IMR-90 (cell line): ENCODE results near the gene HADHA. TPM values are rescaled to one million over a fixed set of nuclear protein-coding genes. Genes with fewer than 3 reads are reported as not detected.

ENCODE experiments used
- ATAC-seq: fragments of 200-7000 bp; cut with Tn5 transposase; 2 replicates; pipeline ENCODE4 v1.9.1; 2020; ENCODE audit warnings: low read depth, mild to moderate bottlenecking, moderate library complexity
- BruUV-seq: library from RNA; stranded (reverse); fragments of 400-500 nt; replicated peaks from 2 replicates; lab custom pipeline; 2021; lab: Mats Ljungman, UMichigan
- CTCF ChIA-PET: fragments of 300-600 bp; formaldehyde crosslinking; extraction: SDS; loops from one replicate; lab custom pipeline; 2021; ENCODE audit warnings: antibody characterized with exemption; lab: Yijun Ruan, JAX
- POLR2A ChIA-PET: fragments of 300-600 bp; sonication (Branson Sonifier 250); formaldehyde crosslinking; loops from one replicate; lab custom pipeline; 2022; ENCODE audit warnings: antibody characterized with exemption; ENCODE audit not compliant: unreplicated experiment; lab: Charles Lee
- DNase-seq: peaks from one replicate; pipeline ENCODE4 v3.0.0; 2013
- H2AFZ ChIP-seq: replicated peaks from 2 replicates; pipeline ENCODE3; 2013; ENCODE audit warnings: low read length, mild to moderate bottlenecking; ENCODE audit not compliant: poor library complexity
- H2AK5ac ChIP-seq: 2 replicates; pipeline ENCODE4 v1.6.1; 2013; ENCODE audit warnings: low read depth, low read length, inconsistent platforms
- H2AK9ac ChIP-seq: replicated peaks from 2 replicates; pipeline ENCODE3; 2013; ENCODE audit warnings: mild to moderate bottlenecking, low read depth, low read length, moderate library complexity; ENCODE audit not compliant: poor library complexity
- H2BK120ac ChIP-seq: 2 replicates; pipeline ENCODE4 v1.6.1; 2013; ENCODE audit warnings: low read depth, low read length, inconsistent platforms
- H2BK15ac ChIP-seq: 3 replicates; pipeline ENCODE4 v1.6.1; 2013; ENCODE audit warnings: low read depth, low read length, inconsistent platforms
- H2BK20ac ChIP-seq: 2 replicates; pipeline ENCODE4 v1.6.1; 2013; ENCODE audit warnings: low read depth, mild to moderate bottlenecking, inconsistent platforms, low read length, moderate library complexity
- H2BK5ac ChIP-seq: 2 replicates; pipeline ENCODE4 v1.6.1; 2013; ENCODE audit warnings: mild to moderate bottlenecking, low read depth, low read length, inconsistent platforms; ENCODE audit not compliant: poor library complexity, severe bottlenecking
- H3K14ac ChIP-seq: replicated peaks from 2 replicates; pipeline ENCODE4 v1.6.1; 2013; ENCODE audit warnings: low read depth, low read length, inconsistent platforms
- H3K18ac ChIP-seq: 2 replicates; pipeline ENCODE4 v1.6.1; 2013; ENCODE audit warnings: low read depth, low read length, control low read depth
- H3K23ac ChIP-seq: 2 replicates; pipeline ENCODE4 v1.6.1; 2013; ENCODE audit warnings: low read depth, low read length, inconsistent platforms
- H3K27ac ChIP-seq: 2 replicates; pipeline ENCODE4 v1.5.1; 2013; ENCODE audit warnings: mild to moderate bottlenecking, control low read depth, low read length; ENCODE audit not compliant: insufficient read depth
- H3K27me3 ChIP-seq: 2 replicates; pipeline ENCODE4 v1.6.1; 2013; ENCODE audit warnings: low read length; ENCODE audit not compliant: control insufficient read depth, insufficient read depth
- H3K36me3 ChIP-seq: 2 replicates; pipeline ENCODE4 v1.6.1; 2013; ENCODE audit warnings: low read length, mixed read lengths; ENCODE audit not compliant: control insufficient read depth, insufficient read depth
- H3K4ac ChIP-seq: 2 replicates; pipeline ENCODE4 v1.6.1; 2013; ENCODE audit warnings: low read depth, low read length, inconsistent platforms
- H3K4me1 ChIP-seq: 2 replicates; pipeline ENCODE4 v1.6.1; 2013; ENCODE audit warnings: low read length, mixed read lengths; ENCODE audit not compliant: control insufficient read depth, insufficient read depth
- H3K4me2 ChIP-seq: 2 replicates; pipeline ENCODE4 v1.6.1; 2013; ENCODE audit warnings: low read depth, mild to moderate bottlenecking, control low read depth, low read length, moderate library complexity
- H3K4me3 ChIP-seq: 2 replicates; pipeline ENCODE4 v1.5.1; 2013; ENCODE audit warnings: low read depth, mild to moderate bottlenecking, control low read depth, low read length, moderate library complexity; ENCODE audit not compliant: insufficient read depth
- H3K56ac ChIP-seq: 2 replicates; pipeline ENCODE4 v1.6.1; 2013; ENCODE audit warnings: low read length, inconsistent platforms; ENCODE audit not compliant: insufficient read depth; ENCODE audit errors: extremely low read depth
- H3K79me1 ChIP-seq, 2 experiments: 2 replicates each; pipeline ENCODE4 v1.6.1; 2013; ENCODE audit warnings: low read length in 2 of 2, inconsistent platforms in 1 of 2, low read depth in 1 of 2
- H3K9ac ChIP-seq: 2 replicates; pipeline ENCODE4 v1.6.1; 2013; ENCODE audit warnings: low read depth, low read length, control low read depth
- H3K9me1 ChIP-seq: 2 replicates; pipeline ENCODE4 v1.6.1; 2013; ENCODE audit warnings: low read length, inconsistent platforms; ENCODE audit not compliant: insufficient read depth
- H3K9me3 ChIP-seq: 2 replicates; pipeline ENCODE4 v1.6.1; 2013; ENCODE audit warnings: low read length; ENCODE audit not compliant: control insufficient read depth, insufficient read depth
- H4K20me1 ChIP-seq: 2 replicates; pipeline ENCODE4 v1.6.1; 2013; ENCODE audit warnings: low read length, inconsistent platforms; ENCODE audit not compliant: insufficient read depth
- H4K5ac ChIP-seq: 2 replicates; pipeline ENCODE4 v1.6.1; 2013; ENCODE audit warnings: mild to moderate bottlenecking, low read depth, low read length, control low read depth
- H4K8ac ChIP-seq, 2 experiments: 2 replicates each; pipeline ENCODE4 v1.6.1; 2013; ENCODE audit warnings: low read depth in 2 of 2, low read length in 2 of 2, control low read depth in 1 of 2, inconsistent platforms in 1 of 2
- H4K91ac ChIP-seq: 2 replicates; pipeline ENCODE4 v1.6.1; 2013; ENCODE audit warnings: low read depth, low read length, inconsistent platforms; ENCODE audit not compliant: insufficient read depth
- CHD1 ChIP-seq: IDR thresholded peaks from 2 replicates; pipeline ENCODE4 v1.6.1; 2012; ENCODE audit warnings: low read depth, low read length, improper control_type of control experiment
- WGBS, 2 experiments: methylation state at CpG; one replicate each; pipeline versions ENCODE4 v1.1.5 to v1.1.7; 2013; ENCODE audit warnings: missing lambda C conversion rate in 2 of 2; ENCODE audit not compliant: insufficient read length in 1 of 2; ENCODE audit errors: extremely low coverage in 2 of 2; 5-methylcytosine and 5-hydroxymethylcytosine counted together
- dilution Hi-C: fragments of 300-500 bp; cut with HindIII; formaldehyde crosslinking; loops from one replicate; pipeline ENCODE4 v1.14.3; 2018; ENCODE audit warnings: low sequenced_read_pairs; ENCODE audit not compliant: unreplicated experiment
- in situ Hi-C: fragments of 300-500 bp; cut with MboI; formaldehyde crosslinking; loops from 3 replicates; pipeline ENCODE4 v1.14.3; 2019; ENCODE audit warnings: low sequenced_read_pairs, inconsistent platforms, mixed read lengths
- intact Hi-C: fragments of 100-400 bp; cut with micrococcal nuclease; formaldehyde crosslinking; loops from 2 replicates; pipeline ENCODE4 v1.10.0; 2022
- polyA plus RNA-seq, 3 experiments: library from polyadenylated mRNA; depleted of rRNA; stranded (reverse); fragments of >200 nt; gene quantifications; 2 replicates each; pipeline ENCODE4 v1.2.3, GENCODE V29; 2012; ENCODE audit warnings: low replicate concordance in 1 of 3
- total RNA-seq: library from RNA; depleted of rRNA; stranded (reverse); fragments of >200 nt; gene quantifications from 2 replicates; pipeline ENCODE4 v1.2.3, GENCODE V29; 2012

HADHA gene
- total and polyA plus RNA-seq, 2 of the 4 experiments (the other 2 are of a cell fraction): 52.7 to 111 TPM

GRCh38 chr2:26150243-26150642, 94.2 kb downstream of the HADHA start:
- Histone ChIP-seq H2AK9ac (no peak overlapping the region), H3K36me3 (no peaks in the 10 kb centered on the region), H2AK5ac (no peak overlapping the region), H3K4ac (no peak overlapping the region), H4K8ac (no peak overlapping the region), H3K27me3 (peaks cover 7% of the 10 kb centered on the region), H3K9me3 (no peaks in the 10 kb centered on the region), H3K14ac (no peak overlapping the region), H3K9ac (no peak overlapping the region), H2BK15ac (no peak overlapping the region), H3K27ac (no peak overlapping the region), H3K56ac (no peak overlapping the region; the same call in 1 of the 2 replicates), H3K4me1 (no peaks in the 10 kb centered on the region), H2AFZ (peak overlapping the region; percentile 41), H2BK5ac (no peak overlapping the region), H4K20me1 (no peaks in the 10 kb centered on the region), H4K5ac (no peak overlapping the region), H3K18ac (no peak overlapping the region), H3K4me3 (no peak overlapping the region), H3K23ac (no peak overlapping the region), H2BK20ac (no peak overlapping the region), H2BK120ac (no peak overlapping the region), H3K9me1 (no peaks in the 10 kb centered on the region), H3K79me1 (no peaks in the 10 kb centered on the region), H4K91ac (no peak overlapping the region), H3K4me2 (no peak overlapping the region)
- CTCF ChIA-PET: no interaction called here
- TF ChIP-seq CHD1: no peak
- in situ Hi-C loops (no loop called here), intact Hi-C loops (no loop called here), dilution Hi-C loops (no loop called here)
- POLR2A ChIA-PET: no interaction called here
- no peak for DNase-seq
- no peak for ATAC-seq
- WGBS, 2 experiments: 83% methylated on average over 8 of the region's 12 CpGs; no CpG with 5 or more reads in 1 of the 2 experiments
- BruUV-seq: no TSS peak
